ENCODE results near the gene CARD11. TPM values are rescaled to one million over a fixed set of nuclear protein-coding genes. Genes with fewer than 3 reads are reported as not detected.

CARD11 gene
- total RNA-seq, 1 experiment from 2014 or later: 0.57 TPM

DNA sequence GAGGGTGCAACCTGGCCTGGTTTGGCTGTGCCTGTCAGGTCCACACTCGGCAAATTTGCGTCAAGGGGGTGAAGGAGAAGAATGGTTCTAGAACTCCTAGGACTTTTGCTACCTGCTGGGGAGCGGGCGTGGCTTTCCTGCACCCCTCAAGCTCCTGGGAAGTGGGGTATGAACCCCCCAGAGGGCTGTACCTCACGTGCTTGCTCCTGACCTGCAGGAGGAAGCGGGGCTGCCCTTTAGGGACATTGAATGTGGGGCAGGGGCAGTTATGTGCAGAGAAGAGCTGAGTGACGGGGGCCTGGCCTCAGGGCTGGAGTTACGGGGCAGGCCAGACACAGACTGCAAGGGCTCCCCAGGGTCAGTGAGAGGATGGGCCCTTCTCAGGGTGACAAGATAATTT, 138.2 kb downstream of the CARD11 start:
- Histone ChIP-seq H3K9me3 (ENCODE audit: control insufficient read depth in 1 of 2, insufficient read depth in 1 of 2, low read depth in 1 of 2, low read length in 2 of 2) (no peaks in the 10 kb centered on the region), H3K9ac (ENCODE audit: low read length) (no peak overlapping the region), H3K4me3 (replicated peaks in 1 of 2; ENCODE audit: low read depth in 1 of 2, low read length in 2 of 2) (no peak overlapping the region), H3K79me2 (ENCODE audit: insufficient read depth, low read length) (no peaks in the 10 kb centered on the region), H3K9me2 (ENCODE audit: insufficient read depth) (no peaks in the 10 kb centered on the region), H3K4me2 (ENCODE audit: low read length) (no peak overlapping the region), H3K27me3 (ENCODE audit: insufficient read depth, low read length) (no peaks in the 10 kb centered on the region), H3K27ac (ENCODE audit: low read depth, low read length) (no peak overlapping the region), H3K4me1 (ENCODE audit: control insufficient read depth in 1 of 2, insufficient read depth in 2 of 2, low read length in 2 of 2) (no peaks in the 10 kb centered on the region), H3K36me3 (ENCODE audit: control insufficient read depth in 1 of 2, insufficient read depth in 2 of 2, low read length in 2 of 2) (no peaks in the 10 kb centered on the region), H2AFZ (ENCODE audit: low read depth, low read length, poor library complexity, severe bottlenecking) (no peak overlapping the region), H4K20me1 (ENCODE audit: insufficient read depth) (no peaks in the 10 kb centered on the region)
- no TSS peak for BruUV-seq (replicated peaks)
- CTCF ChIA-PET: no interaction called here
- intact Hi-C loops (cut with micrococcal nuclease): no loop called here
- RAD21 ChIA-PET (ENCODE audit: low non-redundant PET in 1 of 2, low total read pairs in 2 of 2, uncharacterized antibody in 2 of 2, unreplicated experiment in 2 of 2): no interaction called here
- DNase-seq (ENCODE audit: low read depth, low spot score) (no peak), ATAC-seq (no peak)
- TF ChIP-seq EGR1 (IDR thresholded peaks at IDR 0.05; ENCODE audit: low read depth) (no peak), CEBPB (IDR thresholded peaks at IDR 0.05; ENCODE audit: low read depth) (no peak), POLR2AphosphoS5 (IDR thresholded peaks at IDR 0.05; ENCODE audit: low read depth, low read length) (no peak), ELF1 (IDR thresholded peaks at IDR 0.05; ENCODE audit: borderline replicate concordance, low read depth) (no peak), ZNF274 (IDR thresholded peaks at IDR 0.05; ENCODE audit: low read depth, low read length) (no peak), ZFX (IDR thresholded peaks at IDR 0.05) (no peak), JUND (IDR thresholded peaks at IDR 0.05) (no peak), CBX3 (IDR thresholded peaks at IDR 0.05; ENCODE audit: low read depth) (no peak), EZH2phosphoT487 (IDR thresholded peaks at IDR 0.05; ENCODE audit: borderline replicate concordance) (no peak), POLR2A (IDR thresholded peaks at IDR 0.05; ENCODE audit: borderline replicate concordance, extremely low read depth, insufficient read depth, insufficient read length) (no peak)
- TF ChIP-seq, protein P1, sequence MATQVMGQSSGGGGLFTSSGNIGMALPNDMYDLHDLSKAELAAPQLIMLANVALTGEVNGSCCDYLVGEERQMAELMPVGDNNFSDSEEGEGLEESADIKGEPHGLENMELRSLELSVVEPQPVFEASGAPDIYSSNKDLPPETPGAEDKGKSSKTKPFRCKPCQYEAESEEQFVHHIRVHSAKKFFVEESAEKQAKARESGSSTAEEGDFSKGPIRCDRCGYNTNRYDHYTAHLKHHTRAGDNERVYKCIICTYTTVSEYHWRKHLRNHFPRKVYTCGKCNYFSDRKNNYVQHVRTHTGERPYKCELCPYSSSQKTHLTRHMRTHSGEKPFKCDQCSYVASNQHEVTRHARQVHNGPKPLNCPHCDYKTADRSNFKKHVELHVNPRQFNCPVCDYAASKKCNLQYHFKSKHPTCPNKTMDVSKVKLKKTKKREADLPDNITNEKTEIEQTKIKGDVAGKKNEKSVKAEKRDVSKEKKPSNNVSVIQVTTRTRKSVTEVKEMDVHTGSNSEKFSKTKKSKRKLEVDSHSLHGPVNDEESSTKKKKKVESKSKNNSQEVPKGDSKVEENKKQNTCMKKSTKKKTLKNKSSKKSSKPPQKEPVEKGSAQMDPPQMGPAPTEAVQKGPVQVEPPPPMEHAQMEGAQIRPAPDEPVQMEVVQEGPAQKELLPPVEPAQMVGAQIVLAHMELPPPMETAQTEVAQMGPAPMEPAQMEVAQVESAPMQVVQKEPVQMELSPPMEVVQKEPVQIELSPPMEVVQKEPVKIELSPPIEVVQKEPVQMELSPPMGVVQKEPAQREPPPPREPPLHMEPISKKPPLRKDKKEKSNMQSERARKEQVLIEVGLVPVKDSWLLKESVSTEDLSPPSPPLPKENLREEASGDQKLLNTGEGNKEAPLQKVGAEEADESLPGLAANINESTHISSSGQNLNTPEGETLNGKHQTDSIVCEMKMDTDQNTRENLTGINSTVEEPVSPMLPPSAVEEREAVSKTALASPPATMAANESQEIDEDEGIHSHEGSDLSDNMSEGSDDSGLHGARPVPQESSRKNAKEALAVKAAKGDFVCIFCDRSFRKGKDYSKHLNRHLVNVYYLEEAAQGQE (IDR thresholded peaks at IDR 0.05; ENCODE audit: low read depth): no peak
- TF ChIP-seq, protein P2, sequence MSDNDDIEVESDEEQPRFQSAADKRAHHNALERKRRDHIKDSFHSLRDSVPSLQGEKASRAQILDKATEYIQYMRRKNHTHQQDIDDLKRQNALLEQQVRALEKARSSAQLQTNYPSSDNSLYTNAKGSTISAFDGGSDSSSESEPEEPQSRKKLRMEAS (IDR thresholded peaks at IDR 0.05): no peak
- POLR2A ChIA-PET: interaction anchor here (1.3 kb wide), 1 partner anchor 31 kb away, joined by 3 read pairs; no protein-coding TSS in a partner anchor
